Upper lobe of right lung (tissue), 1 donor: Measurements from ENCODE around the gene KCND1. TPM values are rescaled to one million over a fixed set of nuclear protein-coding genes. Genes with fewer than 3 reads are reported as not detected.

Experiments
- ATAC-seq: fragments of 200-7000 bp; cut with Tn5 transposase; one replicate; pipeline ENCODE4 v1.9.1; 2020; ENCODE audit warnings: mild to moderate bottlenecking, moderate library complexity
- DNase-seq: peaks from one replicate; pipeline ENCODE4 v3.0.0-alpha.2; 2020
- H3K27ac ChIP-seq: fragments of 200-600 bp; one replicate; pipeline ENCODE4 v1.8.0; 2022
- H3K27me3 ChIP-seq: fragments of 200-600 bp; one replicate; pipeline ENCODE4 v1.8.0; 2022; ENCODE audit warnings: mild to moderate bottlenecking
- H3K36me3 ChIP-seq: fragments of 200-600 bp; one replicate; pipeline ENCODE4 v1.8.0; 2022
- H3K4me1 ChIP-seq: fragments of 200-600 bp; one replicate; pipeline ENCODE4 v1.8.0; 2022
- H3K4me3 ChIP-seq: fragments of 200-600 bp; one replicate; pipeline ENCODE4 v1.8.0; 2022; ENCODE audit warnings: mild to moderate bottlenecking
- H3K9me3 ChIP-seq: fragments of 200-600 bp; one replicate; pipeline ENCODE4 v1.8.0; 2022
- intact Hi-C: fragments of 100-400 bp; cut with DNase I; formaldehyde crosslinking; loops from one replicate; pipeline ENCODE4 v1.11.0; 2022
- total RNA-seq: library from RNA; stranded (reverse); fragmentation: NEBNext Ultra II Directional; extraction: Animal tissue kit (Norgen Biotek cat#: 25700); gene quantifications from one replicate; pipeline ENCODE4 v1.2.1, GENCODE V29; 2021
- TF ChIP-seq, protein P1 (sequence below): fragments of 200-600 bp; IDR thresholded peaks from one replicate; pipeline ENCODE4 v1.8.0; 2022; ENCODE audit warnings: antibody characterized with exemption
- donor health status: DM: no; HTN: yes; CAD: no; lungs with severe emphysema.

The KCND1 gene
- total RNA-seq, 1 donor from 2014 or later: 1.2 TPM

DNA sequence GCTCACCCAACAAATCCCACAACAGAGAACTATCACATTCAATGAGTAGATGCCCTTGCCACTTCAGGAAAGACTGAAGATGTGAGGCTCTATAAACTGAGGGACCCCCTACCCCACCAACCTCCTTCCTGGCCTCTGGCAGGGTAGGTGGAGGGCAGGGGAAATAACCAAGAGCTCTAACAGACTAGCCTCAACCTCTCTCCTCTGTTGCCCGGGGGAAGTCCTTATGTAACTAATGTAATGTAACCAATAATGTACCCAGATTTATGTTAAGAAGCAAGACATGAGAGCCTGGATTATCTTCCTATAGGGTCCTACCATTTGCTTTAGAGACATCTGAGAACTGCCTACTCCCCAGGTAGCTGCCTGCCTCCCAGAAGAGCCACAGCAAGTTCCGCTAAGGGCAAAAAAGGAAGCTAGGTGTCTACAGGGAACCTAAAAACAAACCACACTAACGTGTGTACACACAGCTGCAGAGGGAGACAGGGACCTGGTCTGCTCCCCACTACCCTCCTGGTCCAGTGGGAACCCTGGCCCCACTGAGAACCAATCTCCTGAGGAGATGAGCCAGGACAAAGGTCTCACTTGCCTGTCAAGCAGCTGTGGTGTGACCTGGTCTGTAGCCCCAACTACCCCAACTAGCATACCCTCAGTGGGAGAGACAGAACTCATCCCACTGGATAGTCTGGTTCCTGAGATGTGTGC lies 32.0 kb downstream of the KCND1 start:
- Histone ChIP-seq H3K9me3 (no peaks in the 10 kb centered on the region), H3K4me3 (no peak overlapping the region), H3K36me3 (no peaks in the 10 kb centered on the region), H3K4me1 (peaks cover 12% of the 10 kb centered on the region), H3K27ac (no peak overlapping the region), H3K27me3 (no peaks in the 10 kb centered on the region)
- intact Hi-C loops: no loop called here
- DNase-seq (no peak), ATAC-seq (no peak)
- TF ChIP-seq, protein P1, sequence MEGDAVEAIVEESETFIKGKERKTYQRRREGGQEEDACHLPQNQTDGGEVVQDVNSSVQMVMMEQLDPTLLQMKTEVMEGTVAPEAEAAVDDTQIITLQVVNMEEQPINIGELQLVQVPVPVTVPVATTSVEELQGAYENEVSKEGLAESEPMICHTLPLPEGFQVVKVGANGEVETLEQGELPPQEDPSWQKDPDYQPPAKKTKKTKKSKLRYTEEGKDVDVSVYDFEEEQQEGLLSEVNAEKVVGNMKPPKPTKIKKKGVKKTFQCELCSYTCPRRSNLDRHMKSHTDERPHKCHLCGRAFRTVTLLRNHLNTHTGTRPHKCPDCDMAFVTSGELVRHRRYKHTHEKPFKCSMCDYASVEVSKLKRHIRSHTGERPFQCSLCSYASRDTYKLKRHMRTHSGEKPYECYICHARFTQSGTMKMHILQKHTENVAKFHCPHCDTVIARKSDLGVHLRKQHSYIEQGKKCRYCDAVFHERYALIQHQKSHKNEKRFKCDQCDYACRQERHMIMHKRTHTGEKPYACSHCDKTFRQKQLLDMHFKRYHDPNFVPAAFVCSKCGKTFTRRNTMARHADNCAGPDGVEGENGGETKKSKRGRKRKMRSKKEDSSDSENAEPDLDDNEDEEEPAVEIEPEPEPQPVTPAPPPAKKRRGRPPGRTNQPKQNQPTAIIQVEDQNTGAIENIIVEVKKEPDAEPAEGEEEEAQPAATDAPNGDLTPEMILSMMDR: no peak

DNA sequence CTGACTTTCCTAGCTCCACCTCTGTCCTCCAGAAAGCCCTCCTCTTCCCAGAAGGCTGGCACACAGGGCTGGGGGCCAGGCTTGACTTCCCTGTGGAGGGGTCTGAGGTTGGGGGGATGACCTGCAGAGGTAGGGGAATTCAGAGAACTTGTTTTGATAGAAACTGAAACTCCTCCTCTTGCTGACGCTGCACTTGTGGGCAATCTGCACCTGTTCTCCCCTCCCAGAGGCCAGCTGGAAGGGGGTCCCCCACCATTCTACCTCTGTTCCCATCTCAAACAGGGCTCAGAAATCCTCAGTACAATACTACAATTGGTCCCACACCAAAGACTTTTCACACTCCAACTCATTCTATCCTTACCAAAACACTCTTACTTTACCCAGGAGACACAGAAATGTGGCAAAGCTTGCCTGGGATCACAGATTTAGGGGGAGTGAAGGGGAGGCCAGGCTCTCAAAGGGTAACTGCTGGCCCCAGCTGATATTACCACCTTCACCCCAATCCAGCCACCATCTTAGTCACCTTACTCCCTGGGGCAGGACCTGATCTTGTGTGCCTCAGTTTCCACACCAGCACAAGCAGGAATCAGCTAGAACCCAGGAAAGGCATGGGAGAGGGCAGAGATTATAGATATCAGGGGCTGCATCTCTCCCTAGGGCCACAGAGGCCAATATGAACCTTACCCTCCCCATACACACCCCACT lies 32.8 kb downstream of the KCND1 start:
- DNase-seq (no peak), ATAC-seq (no peak)
- peaks cover 5% of the 10 kb centered on the region for H3K36me3 ChIP-seq
- H3K9me3 ChIP-seq: no peaks in the 10 kb centered on the region
- no peaks in the 10 kb centered on the region for H3K27me3 ChIP-seq
- H3K27ac ChIP-seq: no peak overlapping the region
- H3K4me1 ChIP-seq: peaks cover 12% of the 10 kb centered on the region
- intact Hi-C loops: no loop called here
- TF ChIP-seq, protein P1: no peak
- H3K4me3 ChIP-seq: no peak overlapping the region

DNA sequence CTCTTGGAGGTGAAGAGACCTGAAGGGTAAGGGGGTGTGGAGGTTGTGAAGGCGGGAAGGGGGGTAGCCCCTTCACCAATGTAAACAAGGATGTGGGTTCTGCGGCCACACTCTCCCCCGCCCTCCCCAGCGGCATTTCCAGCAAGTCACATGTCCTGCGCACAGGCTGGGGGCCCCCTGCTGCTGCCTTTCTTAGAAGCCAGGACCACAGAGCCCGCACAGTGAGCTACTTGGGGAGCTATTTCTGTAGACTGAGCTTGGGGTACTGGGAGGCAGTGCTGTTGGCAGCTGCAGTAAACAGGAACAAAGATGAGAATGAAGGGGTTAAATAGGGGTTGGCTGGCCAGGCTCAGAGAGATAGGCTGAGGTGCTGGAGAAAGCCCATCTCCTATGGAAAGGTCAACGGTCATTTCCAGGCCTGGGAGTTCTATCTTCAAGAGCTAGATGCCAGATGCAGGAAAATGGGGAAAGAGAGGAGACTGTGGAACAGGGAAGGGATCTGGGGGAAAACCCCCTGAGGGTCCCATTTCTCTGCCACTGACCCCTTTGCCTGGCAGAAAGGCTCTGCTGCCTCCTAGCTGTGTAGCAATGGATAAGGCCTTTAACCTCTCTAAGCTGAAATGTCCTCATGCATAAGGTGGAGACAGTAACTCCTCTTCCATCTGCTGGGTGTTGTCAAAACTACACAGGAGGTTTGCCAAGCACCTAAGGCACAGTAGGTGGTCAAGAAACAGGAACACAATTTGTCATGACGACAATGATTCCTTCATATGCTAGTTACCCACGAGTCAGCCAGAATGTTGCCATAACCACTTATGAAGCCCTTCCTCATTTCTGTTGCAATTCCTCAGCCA lies 34.4 kb downstream of the KCND1 start:
- intact Hi-C loops: no loop called here
- ATAC-seq (peak; percentile 91), DNase-seq (peak; percentile 86)
- Histone ChIP-seq H3K27me3 (no peaks in the 10 kb centered on the region), H3K36me3 (peaks cover 9% of the 10 kb centered on the region), H3K9me3 (no peaks in the 10 kb centered on the region), H3K27ac (peak overlapping the region; percentile 79), H3K4me1 (peaks cover 12% of the 10 kb centered on the region), H3K4me3 (no peak overlapping the region)
- TF ChIP-seq, protein P1: peak; percentile 20

DNA sequence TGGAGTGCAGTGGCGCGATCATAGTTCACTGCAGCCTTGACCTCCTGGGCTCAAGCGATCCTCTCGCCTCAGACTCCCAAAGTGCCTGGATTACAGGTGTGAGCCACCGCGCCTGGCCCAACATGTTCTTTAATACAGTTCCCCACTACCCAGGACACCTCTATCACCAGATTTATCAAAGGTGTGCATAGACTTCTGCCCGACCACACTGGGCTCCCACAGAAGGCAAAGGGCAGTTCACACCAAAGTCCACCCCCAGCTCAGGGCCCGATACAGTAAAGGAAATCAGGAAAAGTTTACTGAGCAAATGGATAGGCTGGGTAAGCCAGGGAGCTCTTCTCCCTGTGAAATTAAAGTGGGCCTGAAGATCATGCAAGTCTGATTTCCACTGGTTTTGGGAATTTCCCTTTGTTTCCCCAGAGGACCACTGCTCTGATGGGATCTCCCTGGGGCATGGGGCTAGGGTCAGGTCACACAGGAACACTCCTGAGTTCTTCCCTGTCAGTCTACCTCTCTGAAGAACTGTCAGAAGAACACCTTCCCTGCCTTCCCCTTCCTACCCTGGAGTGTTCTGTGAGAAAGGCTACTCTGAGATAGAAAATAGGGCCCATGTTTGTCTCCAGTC lies 35.1 kb downstream of the KCND1 start:
- no peaks in the 10 kb centered on the region for H3K9me3 ChIP-seq
- no peaks in the 10 kb centered on the region for H3K27me3 ChIP-seq
- H3K4me3 ChIP-seq: no peak overlapping the region
- H3K4me1 ChIP-seq: peaks cover 12% of the 10 kb centered on the region
- TF ChIP-seq, protein P1: no peak
- intact Hi-C loops: no loop called here
- peaks cover 9% of the 10 kb centered on the region for H3K36me3 ChIP-seq
- DNase-seq (no peak), ATAC-seq (no peak)
- H3K27ac ChIP-seq: peak overlapping the region; percentile 79

DNA sequence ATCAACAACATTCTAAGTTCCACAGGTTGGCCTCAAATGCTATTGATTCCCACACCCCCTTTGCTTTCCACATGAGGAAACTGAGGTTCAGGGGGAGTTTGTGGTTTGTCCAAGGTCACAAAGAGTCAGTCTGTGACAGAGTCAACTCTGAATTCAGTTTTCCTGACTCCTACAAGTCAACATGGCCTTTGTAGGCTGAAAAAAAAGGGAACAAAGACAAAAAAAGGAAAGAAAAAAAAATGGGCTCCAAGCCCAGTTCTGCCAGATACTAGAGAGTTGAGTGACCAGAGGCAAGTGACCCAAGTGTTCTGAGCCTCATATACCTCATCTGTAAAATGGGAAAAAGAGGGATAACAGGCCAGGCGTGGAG lies 36.4 kb downstream of the KCND1 start:
- Histone ChIP-seq H3K27me3 (no peaks in the 10 kb centered on the region), H3K36me3 (peaks cover 9% of the 10 kb centered on the region), H3K27ac (no peak overlapping the region), H3K4me1 (peaks cover 4% of the 10 kb centered on the region), H3K9me3 (no peaks in the 10 kb centered on the region), H3K4me3 (no peak overlapping the region)
- TF ChIP-seq, protein P1: no peak
- DNase-seq (no peak), ATAC-seq (no peak)
- intact Hi-C loops: no loop called here
